GM12892 (cell line): ENCODE results near the gene AXIN2.
"Not testable (repeated sequence)": the region's sequence is repeated elsewhere in the genome, so short reads cannot be mapped to it uniquely, and the experiment has no call there.

Experiments used
- DNase-seq: peaks from one replicate; pipeline ENCODE4 v3.0.0; 2011; ENCODE audit not compliant: insufficient read length
- FAIRE-seq: peaks from 2 replicates; lab custom pipeline; 2011; peaks lifted over from hg19 to GRCh38; lab: Jason Lieb, UNC
- POLR2A ChIP-seq: IDR thresholded peaks from 2 replicates; pipeline ENCODE4 v1.6.1; 2011; ENCODE audit warnings: low read depth, low read length, control low read depth
- POLR2AphosphoS5 ChIP-seq: IDR thresholded peaks from 2 replicates; pipeline ENCODE4 v1.6.1; 2011; ENCODE audit warnings: low read depth, low read length, control low read depth
- TAF1 ChIP-seq: IDR thresholded peaks from 2 replicates; pipeline ENCODE4 v1.6.1; 2011; ENCODE audit warnings: low read depth, mild to moderate bottlenecking, control low read depth, low read length, borderline replicate concordance

The AXIN2 gene

DNA sequence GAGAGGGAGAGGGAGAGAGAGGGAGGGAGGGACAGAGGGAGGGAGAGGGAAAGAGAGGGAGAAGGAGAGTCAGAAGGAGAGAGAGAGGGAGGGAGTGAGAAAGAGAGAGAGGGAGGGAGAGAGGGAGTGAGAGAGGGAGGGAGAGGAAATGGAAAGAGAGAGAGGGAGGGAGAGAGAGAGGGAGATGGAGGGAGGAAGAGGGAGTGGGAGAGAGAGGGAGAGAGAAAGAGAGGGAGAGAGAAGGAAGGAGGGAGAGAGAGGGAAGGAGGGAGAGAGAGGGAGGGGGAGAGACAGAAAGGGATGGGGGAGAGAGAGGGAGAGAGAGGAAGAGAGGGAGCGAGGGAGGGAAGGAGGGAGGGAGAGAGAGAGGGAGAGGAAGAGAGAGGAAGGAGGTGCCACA is 72.8 kb downstream of the AXIN2 start:
- DNase-seq (no peak), FAIRE-seq (no peak)
- TF ChIP-seq POLR2A, result no peak
- TF ChIP-seq TAF1, result no peak
- no peak for TF ChIP-seq POLR2AphosphoS5

GRCh38 chr17:65487990-65488389 is 73.5 kb downstream of the AXIN2 start:
- TF ChIP-seq POLR2A (no peak), TAF1 (no peak), POLR2AphosphoS5 (no peak)
- no peak for DNase-seq
- no peak for FAIRE-seq

- FAIRE-seq, result no peak
- no peak for DNase-seq
Measured at GRCh38 chr17:65487161-65487560, 74.3 kb downstream of the AXIN2 start.

GRCh38 chr17:65485388-65486299 is 75.8 kb downstream of the AXIN2 start:
- FAIRE-seq (no peak), DNase-seq (no peak)
- TF ChIP-seq TAF1, result no peak
- no peak for TF ChIP-seq POLR2AphosphoS5
- no peak for TF ChIP-seq POLR2A

More at GRCh38 chr17:65487161-65487560, 74.3 kb downstream of the AXIN2 start:
- no peak for TF ChIP-seq POLR2A

DNA sequence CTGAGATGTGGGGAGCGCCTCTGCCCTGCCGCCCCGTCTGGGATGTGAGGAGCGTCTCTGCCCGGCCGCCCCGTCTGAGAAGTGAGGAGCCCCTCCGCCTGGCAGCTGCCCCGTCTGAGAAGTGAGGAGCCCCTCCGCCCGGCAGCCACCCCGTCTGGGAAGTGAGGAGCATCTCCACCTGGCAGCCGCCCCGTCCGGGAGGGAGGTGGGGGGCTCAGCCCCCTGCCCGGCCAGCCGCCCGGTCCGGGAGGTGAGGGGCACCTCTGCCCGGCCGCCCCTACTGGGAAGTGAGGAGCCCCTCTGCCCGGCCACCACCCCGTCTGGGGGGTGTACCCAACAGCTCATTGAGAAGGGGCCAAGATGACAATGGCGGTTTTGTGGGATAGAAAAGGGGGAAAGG is 77.0 kb downstream of the AXIN2 start:
- DNase-seq, FAIRE-seq: not testable (repeated sequence)

DNA sequence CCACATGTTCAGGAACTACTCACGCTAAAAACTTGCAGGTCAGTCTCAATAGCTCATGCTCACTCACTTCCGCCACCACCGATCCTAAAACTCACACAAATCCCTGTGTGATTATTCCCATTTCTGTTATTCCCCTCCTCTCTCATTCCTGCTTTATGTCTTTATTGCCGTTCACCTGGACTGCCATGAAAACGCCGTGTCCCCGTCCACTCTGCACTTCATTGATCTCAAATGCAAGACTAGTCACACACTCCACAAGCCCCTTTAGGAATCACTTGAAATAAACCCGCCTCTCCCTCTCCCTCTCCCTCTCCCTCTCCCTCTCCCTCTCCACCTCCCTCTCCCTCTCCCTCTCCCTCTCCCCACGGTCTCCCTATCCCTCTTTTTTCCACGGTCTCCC is 78.0 kb downstream of the AXIN2 start:
- no peak for FAIRE-seq
- DNase-seq, result no peak
- TF ChIP-seq POLR2AphosphoS5, result no peak
- no peak for TF ChIP-seq TAF1
- no peak for TF ChIP-seq POLR2A

- FAIRE-seq (no peak), DNase-seq (no peak)
- TF ChIP-seq POLR2A, result no peak
- TF ChIP-seq TAF1, result no peak
- TF ChIP-seq POLR2AphosphoS5, result no peak
Measured at GRCh38 chr17:65482201-65482600, 79.2 kb downstream of the AXIN2 start.

DNA sequence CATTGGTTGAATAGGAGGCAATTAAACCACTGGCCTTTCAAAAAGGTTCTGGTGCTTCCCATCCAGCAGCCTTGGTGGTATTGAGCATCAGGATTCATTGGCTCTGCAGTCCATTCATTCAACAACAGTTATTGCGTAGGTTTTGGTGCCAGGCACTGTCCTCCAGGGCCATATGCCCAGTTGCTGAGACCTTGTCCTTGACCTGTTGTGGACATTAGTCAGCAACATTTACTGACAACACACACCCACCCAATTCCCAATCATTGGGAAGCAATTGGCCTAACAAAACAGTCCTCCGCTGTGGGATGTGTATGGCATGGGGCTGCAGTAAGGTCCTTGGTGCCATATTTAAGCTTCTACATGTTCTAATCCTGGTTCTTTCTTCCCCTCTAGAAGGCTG is 82.2 kb downstream of the AXIN2 start:
- FAIRE-seq, result no peak

More for the DNA sequence above, 82.2 kb downstream of the AXIN2 start:
- TF ChIP-seq POLR2AphosphoS5, result no peak
- no peak for TF ChIP-seq TAF1
- TF ChIP-seq POLR2A, result no peak
- no peak for DNase-seq
